Stimulated activated CD8-positive, alpha-beta memory T cell treated with anti-CD3 and anti-CD28 coated beads, Interleukin-7, amount 100 ng/mL, for 1 hour (primary cell): Measurements from ENCODE around the gene BEND3.
"Not testable (repeated sequence)": the region's sequence is repeated elsewhere in the genome, so short reads cannot be mapped to it uniquely, and the experiment has no call there.

Experiments
- DNase-seq, 2 donors: peaks; one replicate each; pipeline ENCODE4 v3.0.0-alpha.2; 2020; ENCODE audit warnings: low read depth in 2 of 2

Gene BEND3

DNA sequence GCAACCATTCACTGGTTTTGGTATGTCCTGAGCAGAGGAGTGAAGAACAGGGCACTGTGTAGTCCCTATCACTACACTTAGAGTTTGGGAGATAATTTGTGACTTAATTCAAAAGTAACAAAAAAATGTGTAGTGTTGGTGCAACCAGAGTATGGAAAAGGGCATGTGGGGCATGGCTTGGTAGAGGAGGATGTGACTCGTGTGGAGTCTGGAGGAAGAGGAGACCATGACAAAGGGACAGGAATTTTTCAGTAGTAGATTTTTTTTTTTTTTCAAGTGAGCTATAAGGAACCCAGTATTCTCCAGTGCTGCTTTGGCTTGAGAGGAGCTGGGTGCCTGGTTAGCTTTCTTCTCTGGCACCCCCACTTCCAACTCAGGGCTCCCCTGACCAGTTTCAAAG, 82.2 kb downstream of the BEND3 start:
- no peak for DNase-seq

DNA sequence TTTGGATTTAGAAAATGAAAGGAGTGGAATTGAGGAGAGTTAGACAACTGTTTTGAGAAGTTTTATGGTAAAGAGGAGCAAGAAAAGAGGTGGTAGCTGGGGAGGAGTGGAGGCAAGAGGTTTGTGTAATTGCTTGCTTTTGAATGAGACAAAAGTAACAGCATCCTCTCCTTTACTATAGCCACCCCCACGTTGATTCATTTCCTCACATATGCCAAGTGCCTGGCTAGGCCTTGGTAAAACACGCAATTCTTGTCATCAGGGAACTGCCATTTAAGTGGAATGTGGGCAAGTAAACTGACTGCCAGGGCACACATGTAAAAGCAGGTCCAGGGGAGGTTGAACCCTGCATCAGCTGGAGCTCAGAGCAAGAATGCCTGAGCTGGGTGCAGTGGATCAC, 83.3 kb downstream of the BEND3 start:
- DNase-seq = no peak

DNA sequence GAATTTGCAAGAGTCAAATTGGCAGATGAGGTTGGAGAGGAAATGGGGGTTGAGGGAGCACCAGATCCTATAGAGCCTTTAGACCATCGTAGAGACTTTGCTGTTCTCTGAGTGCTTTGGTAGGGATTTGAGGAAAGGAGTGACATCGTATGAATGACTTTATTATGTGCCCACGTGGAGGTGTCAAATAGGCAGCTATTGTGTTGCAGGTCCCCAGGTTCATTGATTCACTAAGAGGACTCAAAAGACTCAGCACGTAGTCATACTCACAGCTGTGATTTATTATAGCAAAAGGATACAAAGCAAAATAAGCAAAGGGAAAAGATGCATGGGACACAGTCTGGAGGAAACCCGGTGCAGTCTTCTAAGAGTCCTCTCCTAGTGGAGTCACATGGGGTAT, 85.2 kb downstream of the BEND3 start:
- DNase-seq = no peak

DNA sequence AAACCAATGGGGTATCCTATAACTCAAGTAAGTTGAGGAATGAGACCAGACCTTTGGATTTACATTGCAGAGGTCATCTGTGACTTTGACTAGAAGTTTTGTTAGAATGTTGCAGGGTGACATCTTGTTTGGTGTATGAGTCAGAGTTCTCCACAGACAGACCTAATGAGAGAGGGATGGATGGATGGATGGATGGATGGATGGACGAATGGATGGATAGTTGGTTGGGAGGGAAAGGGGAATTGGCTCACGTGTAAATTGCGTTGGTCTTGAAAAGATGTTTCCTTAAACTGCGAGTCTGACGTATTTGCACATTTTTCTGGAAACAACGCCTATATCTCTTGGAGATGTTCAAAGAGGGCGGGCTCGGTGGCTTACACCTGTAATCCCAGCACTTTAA, 88.3 kb downstream of the BEND3 start:
- no peak for DNase-seq

DNA sequence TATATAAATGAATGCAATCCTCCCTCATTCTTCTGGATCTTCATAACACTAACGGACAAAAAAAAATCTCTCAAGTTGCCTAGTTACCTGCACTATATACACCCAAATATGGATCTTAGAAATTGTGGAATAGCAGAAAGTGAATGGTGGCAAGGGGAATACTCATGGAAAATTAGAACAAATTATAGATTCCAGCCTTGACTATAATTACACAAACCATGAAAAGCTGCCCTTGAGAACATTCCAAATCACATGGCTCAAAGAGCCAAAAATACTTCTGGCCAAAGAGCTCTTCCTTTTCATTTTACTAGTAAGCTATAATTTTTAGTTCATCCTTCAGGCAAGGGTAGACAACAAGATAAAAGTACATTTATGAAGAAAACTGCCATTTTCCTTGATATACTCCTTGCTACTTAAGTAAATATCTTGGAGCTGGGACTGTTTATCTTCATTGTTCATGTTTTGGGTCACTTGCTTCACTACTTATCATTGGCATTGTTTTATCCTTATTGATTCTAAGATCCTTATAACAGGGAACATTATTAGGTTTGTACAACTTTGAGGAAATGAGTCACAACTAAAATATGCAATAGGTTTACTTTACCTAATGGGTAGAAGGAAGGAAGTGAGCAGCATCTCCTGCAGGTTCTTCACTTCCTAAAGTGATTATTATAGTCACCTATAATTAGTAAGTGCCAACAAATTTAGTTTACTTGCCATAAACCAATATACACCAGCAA, 93.7 kb downstream of the BEND3 start:
- no peak for DNase-seq

DNA sequence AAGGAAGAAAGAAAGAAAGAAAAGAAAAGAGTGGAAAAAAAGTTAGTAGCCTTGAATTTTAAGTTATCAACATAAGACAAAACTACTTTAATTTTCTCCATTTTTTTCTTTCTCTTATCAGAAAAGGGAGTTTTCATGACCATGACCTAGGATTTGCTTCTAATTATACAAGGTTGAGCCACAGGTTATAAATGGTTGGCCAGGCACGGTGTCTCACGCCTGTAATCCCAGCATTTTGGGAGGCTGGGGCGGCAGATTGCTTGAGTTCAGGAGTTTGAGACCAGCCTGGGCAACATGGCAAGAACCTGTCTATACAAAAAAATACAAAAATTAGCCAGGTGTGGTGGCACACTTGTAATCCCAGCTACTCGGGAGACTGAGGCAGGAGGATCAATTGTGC, 95.1 kb downstream of the BEND3 start:
- DNase-seq = no peak

DNA sequence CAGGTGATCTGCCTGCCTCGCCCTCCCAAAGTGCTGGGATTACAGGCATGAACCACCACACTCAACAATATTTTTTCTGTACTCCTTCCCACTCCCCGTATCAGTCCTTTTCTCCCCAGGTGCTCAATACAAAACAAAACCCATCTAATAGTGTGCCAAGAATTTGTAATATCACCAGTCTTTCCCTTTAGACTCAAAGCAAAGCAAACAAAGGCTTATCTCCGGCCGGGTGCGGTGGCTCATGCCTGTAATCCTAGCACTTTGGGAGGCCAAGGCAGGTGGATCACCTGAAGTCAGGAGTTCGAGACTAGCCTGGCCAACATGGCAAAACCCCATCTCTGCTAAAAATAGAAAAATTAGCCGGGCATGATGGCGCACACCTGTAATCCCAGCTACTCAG, 95.7 kb downstream of the BEND3 start:
- not testable (repeated sequence) for DNase-seq

DNA sequence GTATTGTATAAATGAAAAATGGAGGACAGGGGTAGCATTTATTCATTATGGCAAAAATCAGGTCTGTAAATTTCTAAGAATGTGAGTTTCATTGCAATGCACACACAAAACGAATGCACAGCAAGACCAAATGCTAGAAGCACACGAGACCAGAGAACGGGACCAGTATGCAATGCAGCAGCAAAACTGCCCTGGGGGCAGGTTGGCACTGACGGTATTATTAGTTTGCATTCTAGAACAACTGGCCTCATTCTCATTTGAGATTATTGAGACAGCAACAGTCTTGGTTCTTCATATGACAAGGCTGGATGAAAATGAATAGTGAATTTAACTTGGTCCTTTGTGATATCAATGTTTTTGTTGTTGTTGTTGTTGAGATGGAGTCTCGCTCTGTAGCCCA, 96.3 kb downstream of the BEND3 start:
- DNase-seq = no peak
